GM12875 (cell line): ENCODE measurements around the gene RSU1.

Experiments used
- H3K4me3 ChIP-seq: one replicate; pipeline ENCODE4 v1.5.1; 2011; ENCODE audit warnings: low read depth, low read length, control low read depth
- CTCF ChIP-seq: IDR thresholded peaks from 2 replicates; pipeline ENCODE4 v1.5.1; 2011; ENCODE audit warnings: low read depth, mild to moderate bottlenecking, control low read depth, inconsistent platforms, low read length, moderate library complexity, borderline replicate concordance; ENCODE audit not compliant: insufficient read depth

RSU1 gene

GRCh38 chr10:16803464-16803863 is 13.8 kb downstream of the RSU1 start:
- TF ChIP-seq CTCF = no peak
- no peak overlapping the region for H3K4me3 ChIP-seq

GRCh38 chr10:16799621-16800020 is 17.6 kb downstream of the RSU1 start:
- TF ChIP-seq CTCF = no peak
- no peak overlapping the region for H3K4me3 ChIP-seq

- TF ChIP-seq CTCF = no peak
- H3K4me3 ChIP-seq = no peak overlapping the region
These were observed 18.7 kb downstream of the RSU1 start for GRCh38 chr10:16798571-16798970.

- no peak for TF ChIP-seq CTCF
These were observed 21.7 kb downstream of the RSU1 start for GRCh38 chr10:16795410-16796073.

GRCh38 chr10:16794005-16794404 is 23.2 kb downstream of the RSU1 start:
- no peak for TF ChIP-seq CTCF
- no peak overlapping the region for H3K4me3 ChIP-seq

More at GRCh38 chr10:16795410-16796073, 21.7 kb downstream of the RSU1 start:
- no peak overlapping the region for H3K4me3 ChIP-seq

- no peak overlapping the region for H3K4me3 ChIP-seq
- TF ChIP-seq CTCF = no peak
These were observed 24.5 kb downstream of the RSU1 start for GRCh38 chr10:16792675-16793074.

GRCh38 chr10:16789765-16790164 is 27.5 kb downstream of the RSU1 start:
- no peak overlapping the region for H3K4me3 ChIP-seq
- no peak for TF ChIP-seq CTCF
